HG02571 (cell line): ENCODE measurements around the gene KBTBD4.
"Not testable (repeated sequence)": the region's sequence is repeated elsewhere in the genome, so short reads cannot be mapped to it uniquely, and the experiment has no call there.

Source experiments
- ATAC-seq: cut with Tn5 transposase; IDR thresholded peaks from one replicate; pipeline ENCODE4 v1.9.1; 2021; ENCODE audit warnings: mild to moderate bottlenecking, moderate library complexity; ENCODE audit not compliant: unreplicated experiment

KBTBD4 gene

GRCh38 chr11:47529951-47530350 is 48.8 kb downstream of the KBTBD4 start:
- ATAC-seq, result no peak

GRCh38 chr11:47527186-47527585 is 51.6 kb downstream of the KBTBD4 start:
- ATAC-seq, result no peak

GRCh38 chr11:47526032-47526431 is 52.7 kb downstream of the KBTBD4 start:
- not testable (repeated sequence) for ATAC-seq

DNA sequence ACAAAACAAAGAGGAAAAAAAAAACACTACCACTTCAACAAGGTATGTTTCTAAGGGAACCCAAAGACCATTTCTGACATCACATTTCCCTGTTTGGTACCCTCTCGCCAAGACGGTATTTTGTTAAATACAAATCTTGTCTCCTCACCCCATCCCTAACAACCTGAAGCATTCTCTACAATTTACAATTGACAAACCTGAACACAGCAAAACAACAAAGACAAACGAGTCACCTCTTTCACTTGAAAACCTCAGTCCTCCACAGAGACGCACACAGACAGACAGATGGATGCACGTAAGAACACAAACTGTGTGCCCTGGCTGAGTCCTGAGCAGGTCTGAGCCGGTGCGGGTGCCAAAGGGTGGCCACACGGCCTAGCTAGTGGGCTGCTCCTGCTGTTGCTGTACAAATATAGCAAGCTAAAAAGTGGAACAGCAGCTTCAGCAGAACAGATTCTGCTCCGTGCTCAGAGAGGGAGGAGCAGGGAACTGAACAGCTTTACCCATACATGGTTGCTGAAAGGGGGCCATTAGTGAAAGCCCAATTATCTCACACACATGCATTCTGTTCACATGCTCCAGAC is 54.4 kb downstream of the KBTBD4 start:
- no peak for ATAC-seq

- no peak for ATAC-seq
Observed at GRCh38 chr11:47523490-47524225, 55.1 kb downstream of the KBTBD4 start.
